ENCODE data around the gene EVI5L. TPM values are rescaled to one million over a fixed set of nuclear protein-coding genes. Genes with fewer than 3 reads are reported as not detected.

Gene EVI5L
- total RNA-seq, 4 donors from 2014 or later = 8.3 to 15.5 (median 11.9) TPM

DNA sequence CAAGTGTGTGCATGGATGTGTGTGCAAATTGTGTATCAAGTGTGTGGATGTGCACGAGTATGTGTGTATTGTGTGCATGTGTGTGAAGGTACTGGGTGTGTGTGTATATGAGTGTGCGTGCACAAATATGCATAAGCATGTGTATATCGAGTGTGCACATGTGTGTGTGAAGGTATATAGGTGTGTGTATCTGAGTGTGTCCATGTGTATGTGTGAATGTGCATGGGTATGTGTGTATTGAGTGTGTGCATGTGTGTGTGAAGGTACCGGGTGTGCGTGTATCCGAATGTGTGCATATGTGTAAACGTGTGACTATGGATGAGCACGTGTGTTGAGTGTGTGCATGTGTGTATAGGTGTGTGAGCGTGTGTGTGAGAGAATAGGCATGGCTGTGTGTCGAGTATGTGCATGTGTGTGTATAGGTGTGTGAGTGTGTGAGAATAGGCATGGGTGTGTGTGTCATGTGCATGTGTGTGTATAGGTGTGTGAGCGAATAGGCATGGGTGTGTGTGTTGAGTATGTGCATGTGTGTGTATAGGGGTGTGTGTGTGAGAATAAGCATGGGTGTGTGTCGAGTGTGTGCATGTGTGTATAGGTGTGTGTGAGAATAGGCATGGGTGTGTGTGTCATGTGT, 12.8 kb downstream of the EVI5L start:
- Histone ChIP-seq H3K27me3 (no peaks in the 10 kb centered on the region), H3K36me3 (no peaks in the 10 kb centered on the region), H3K4me3 (no peak overlapping the region), H3K9me3 (no peaks in the 10 kb centered on the region), H3K27ac (no peak overlapping the region), H3K4me1 (peaks cover 0 to under 1% (median 0%) of the 10 kb centered on the region in 3 donors)
- TF ChIP-seq, protein P1, sequence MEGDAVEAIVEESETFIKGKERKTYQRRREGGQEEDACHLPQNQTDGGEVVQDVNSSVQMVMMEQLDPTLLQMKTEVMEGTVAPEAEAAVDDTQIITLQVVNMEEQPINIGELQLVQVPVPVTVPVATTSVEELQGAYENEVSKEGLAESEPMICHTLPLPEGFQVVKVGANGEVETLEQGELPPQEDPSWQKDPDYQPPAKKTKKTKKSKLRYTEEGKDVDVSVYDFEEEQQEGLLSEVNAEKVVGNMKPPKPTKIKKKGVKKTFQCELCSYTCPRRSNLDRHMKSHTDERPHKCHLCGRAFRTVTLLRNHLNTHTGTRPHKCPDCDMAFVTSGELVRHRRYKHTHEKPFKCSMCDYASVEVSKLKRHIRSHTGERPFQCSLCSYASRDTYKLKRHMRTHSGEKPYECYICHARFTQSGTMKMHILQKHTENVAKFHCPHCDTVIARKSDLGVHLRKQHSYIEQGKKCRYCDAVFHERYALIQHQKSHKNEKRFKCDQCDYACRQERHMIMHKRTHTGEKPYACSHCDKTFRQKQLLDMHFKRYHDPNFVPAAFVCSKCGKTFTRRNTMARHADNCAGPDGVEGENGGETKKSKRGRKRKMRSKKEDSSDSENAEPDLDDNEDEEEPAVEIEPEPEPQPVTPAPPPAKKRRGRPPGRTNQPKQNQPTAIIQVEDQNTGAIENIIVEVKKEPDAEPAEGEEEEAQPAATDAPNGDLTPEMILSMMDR (IDR thresholded peaks at IDR 0.05) = no peak
- no peak for TF ChIP-seq POLR2A (IDR thresholded peaks at IDR 0.05)
- intact Hi-C loops (cut with DNase I) = no loop called here
- 90 to 94% methylated on average over 12 of the region's 12 CpGs for WGBS, 2 donors
- no peak for DNase-seq

DNA sequence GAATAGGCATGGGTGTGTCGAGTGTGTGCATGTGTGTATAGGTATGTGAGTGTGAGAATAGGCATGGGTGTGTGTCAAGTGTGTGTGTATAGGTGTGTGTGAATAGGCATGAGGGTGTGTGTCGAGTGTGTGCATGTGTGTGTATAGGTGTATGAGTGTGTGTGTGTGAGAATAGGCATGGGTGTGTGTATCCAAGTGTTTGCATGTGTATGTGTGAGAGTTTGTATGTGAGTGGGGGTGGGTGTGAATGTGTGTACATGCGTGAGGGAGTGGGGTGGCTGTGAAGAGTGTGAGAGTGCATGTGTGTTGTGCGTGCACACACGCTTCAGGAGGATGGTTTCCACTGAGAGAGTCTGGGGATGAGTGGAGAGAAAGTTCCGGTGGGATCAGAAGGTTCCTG, 13.5 kb downstream of the EVI5L start:
- 88 to 97% methylated on average over 6 of the region's 6 CpGs for WGBS, 2 donors
- Histone ChIP-seq H3K4me3 (no peak overlapping the region), H3K4me1 (no peaks in the 10 kb centered on the region), H3K9me3 (no peaks in the 10 kb centered on the region), H3K27ac (no peak overlapping the region), H3K27me3 (no peaks in the 10 kb centered on the region), H3K36me3 (no peaks in the 10 kb centered on the region)
- intact Hi-C loops (cut with DNase I) = no loop called here
- DNase-seq = no peak
- TF ChIP-seq POLR2A (IDR thresholded peaks at IDR 0.05) = no peak
- TF ChIP-seq, protein P1 (IDR thresholded peaks at IDR 0.05) = no peak

DNA sequence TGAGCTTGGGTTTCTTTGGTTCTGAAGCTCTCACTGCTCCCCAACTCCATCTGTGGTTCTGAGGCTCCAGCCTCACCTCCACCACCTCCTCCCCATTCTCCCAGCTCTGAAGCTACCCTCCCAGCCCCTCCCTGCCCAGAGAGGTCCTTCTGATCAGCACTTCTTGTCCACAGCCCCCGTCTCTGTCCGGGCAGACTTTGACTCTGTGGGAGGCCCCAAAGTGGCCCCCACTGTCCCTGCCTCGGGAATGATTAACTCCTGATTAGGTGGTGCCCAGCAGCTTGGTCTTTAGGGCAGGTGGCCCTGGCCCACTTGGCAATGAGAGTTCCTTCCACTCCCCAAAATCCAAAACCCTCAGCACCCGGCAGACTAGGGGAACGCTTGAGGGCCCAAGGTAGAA, 14.4 kb downstream of the EVI5L start:
- Histone ChIP-seq H3K9me3 (no peaks in the 10 kb centered on the region), H3K4me3 (no peak overlapping the region), H3K36me3 (no peaks in the 10 kb centered on the region), H3K4me1 (no peaks in the 10 kb centered on the region), H3K27ac (no peak overlapping the region), H3K27me3 (no peaks in the 10 kb centered on the region)
- DNase-seq = no peak
- intact Hi-C loops (cut with DNase I) = no loop called here
- 83% methylated on average over 2 of the region's 5 CpGs; no CpG with 5 or more reads in 1 of the 2 donors for WGBS, 2 donors
- TF ChIP-seq, protein P1 (IDR thresholded peaks at IDR 0.05) = no peak
- no peak for TF ChIP-seq POLR2A (IDR thresholded peaks at IDR 0.05)

DNA sequence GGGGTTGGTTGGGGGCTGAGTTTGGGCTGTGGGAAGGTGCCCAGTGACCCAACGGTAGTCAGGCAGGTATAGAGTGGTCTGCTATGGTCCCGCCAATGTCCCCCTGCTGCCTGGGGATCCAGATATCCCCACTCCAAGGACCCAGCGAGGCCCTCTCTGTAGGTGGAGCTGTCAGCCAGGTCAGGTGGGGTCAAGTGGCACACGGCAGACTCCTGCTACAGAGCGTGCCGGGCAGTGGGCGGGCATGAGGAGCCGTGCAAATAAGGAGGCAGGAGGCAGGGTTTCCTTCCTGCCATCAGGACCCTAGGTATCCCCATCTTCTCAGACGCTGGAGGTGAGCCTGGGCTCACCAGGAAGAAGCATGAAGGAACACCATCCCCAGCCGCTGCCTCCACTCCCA, 14.9 kb downstream of the EVI5L start:
- Histone ChIP-seq H3K4me3 (no peak overlapping the region), H3K27me3 (no peaks in the 10 kb centered on the region), H3K4me1 (peaks cover 0 to 2% (median 0%) of the 10 kb centered on the region in 3 donors), H3K36me3 (no peaks in the 10 kb centered on the region), H3K27ac (no peak overlapping the region), H3K9me3 (no peaks in the 10 kb centered on the region)
- intact Hi-C loops (cut with DNase I) = no loop called here
- no peak for DNase-seq
- TF ChIP-seq, protein P1 (IDR thresholded peaks at IDR 0.05) = no peak
- TF ChIP-seq POLR2A (IDR thresholded peaks at IDR 0.05) = no peak
- 78 to 80% methylated on average over 3 to 5 of the region's 10 CpGs for WGBS, 2 donors

DNA sequence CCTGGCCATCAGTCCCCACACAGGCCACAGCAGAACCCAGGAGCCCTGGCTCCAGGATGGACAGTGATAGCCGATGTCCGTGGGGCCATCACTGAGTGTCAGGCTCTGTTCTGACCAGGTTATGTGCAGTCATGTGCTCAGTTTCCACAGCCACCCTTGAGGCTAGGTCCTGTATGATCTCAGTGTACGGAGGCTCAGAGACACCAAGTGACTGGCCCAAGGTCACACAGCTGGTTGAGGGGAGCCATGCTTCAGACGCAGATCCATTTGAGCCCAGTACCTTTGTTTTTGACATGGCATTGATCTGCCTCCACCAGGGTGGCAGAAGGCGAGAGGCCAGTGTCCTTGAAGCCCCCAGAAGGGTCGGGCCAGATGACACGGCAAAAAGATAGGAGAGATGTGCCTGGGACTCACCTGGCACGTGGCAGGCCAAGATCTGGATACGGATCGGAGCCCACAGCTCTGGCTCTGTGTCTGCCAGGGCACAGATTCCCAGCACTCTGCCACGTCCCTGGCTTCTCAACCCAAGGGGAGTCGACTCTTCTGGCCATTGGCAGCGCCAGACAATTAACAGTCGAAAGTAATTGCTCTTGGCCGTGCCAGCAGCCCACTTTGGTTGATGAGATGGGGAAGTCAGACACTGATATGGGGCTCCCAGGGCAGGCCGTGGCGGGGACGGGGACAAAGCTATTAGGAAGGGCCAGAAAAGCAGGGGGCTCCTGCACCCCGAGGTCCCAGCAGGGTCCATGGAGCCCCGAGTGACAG, 15.6 kb downstream of the EVI5L start:
- H3K4me1 ChIP-seq = peaks cover 0 to 8% (median 0%) of the 10 kb centered on the region in 3 donors
- H3K9me3 ChIP-seq = no peaks in the 10 kb centered on the region
- WGBS, 2 donors = 60 to 84% methylated on average over 1 to 15 of the region's 20 CpGs
- no peaks in the 10 kb centered on the region for H3K36me3 ChIP-seq
- intact Hi-C loops (cut with DNase I) = no loop called here
- H3K27ac ChIP-seq = no peak overlapping the region
- DNase-seq = no peak
- no peak overlapping the region for H3K4me3 ChIP-seq
- no peaks in the 10 kb centered on the region for H3K27me3 ChIP-seq
- no peak for TF ChIP-seq POLR2A (IDR thresholded peaks at IDR 0.05)
- TF ChIP-seq, protein P1 (IDR thresholded peaks at IDR 0.05) = no peak
